CD14-positive monocyte (primary cell): ENCODE measurements around the gene TNIK. TPM values are rescaled to one million over a fixed set of nuclear protein-coding genes. Genes with fewer than 3 reads are reported as not detected.

Source experiments
- DNase-seq, 3 donors: peaks; one replicate each; pipeline ENCODE4 v3.0.0-alpha.2; 2011 to 2022
- H2AFZ ChIP-seq: 2 replicates; pipeline ENCODE4 v1.6.0; 2012; ENCODE audit warnings: mild to moderate bottlenecking, low read depth, low read length, inconsistent platforms; ENCODE audit not compliant: insufficient read depth, poor library complexity, severe bottlenecking
- H3K27ac ChIP-seq, 2 donors: 1 replicate in 1 of 2; 2 replicates in 1 of 2; pipeline ENCODE4 v1.5.1; 2012 to 2013; ENCODE audit warnings: low read length in 2 of 2, control low read depth in 1 of 2, inconsistent platforms in 1 of 2, low read depth in 1 of 2, mild to moderate bottlenecking in 1 of 2
- H3K27me3 ChIP-seq, 2 donors: one replicate each; pipeline versions ENCODE4 v1.6.0 to v1.6.1; 2011 to 2013; ENCODE audit warnings: low read length in 2 of 2; ENCODE audit not compliant: control insufficient read depth in 2 of 2, insufficient read depth in 2 of 2
- H3K36me3 ChIP-seq, 2 donors: replicated peaks in 1 of 2; 1 replicate in 1 of 2; 2 replicates in 1 of 2; pipeline versions ENCODE4 v1.5.1 to v1.6.1; 2012 to 2013; ENCODE audit warnings: low read length in 2 of 2, control low read depth in 1 of 2, inconsistent platforms in 1 of 2, mild to moderate bottlenecking in 1 of 2; ENCODE audit not compliant: insufficient read depth in 2 of 2, control insufficient read depth in 1 of 2
- H3K4me1 ChIP-seq, 2 donors: 1 replicate in 1 of 2; 2 replicates in 1 of 2; pipeline versions ENCODE4 v1.5.1 to v1.6.1; 2012 to 2013; ENCODE audit warnings: low read length in 2 of 2, control low read depth in 1 of 2, inconsistent platforms in 1 of 2, mild to moderate bottlenecking in 1 of 2, moderate library complexity in 1 of 2; ENCODE audit not compliant: insufficient read depth in 2 of 2, control insufficient read depth in 1 of 2
- H3K4me2 ChIP-seq: replicated peaks from 2 replicates; pipeline ENCODE3; 2012; ENCODE audit warnings: low read length, moderate library complexity, mild to moderate bottlenecking; ENCODE audit not compliant: poor library complexity, severe bottlenecking; ENCODE audit errors: extremely low read depth
- H3K4me3 ChIP-seq, 3 experiments: fragments of 200-600 bp in 1 of 3; sonication (generic) in 1 of 3; replicated peaks in 1 of 3; 1 replicate in 2 of 3; 2 replicates in 1 of 3; pipeline ENCODE4 v1.5.1; 2011 to 2013; ENCODE audit warnings: low read length in 3 of 3, mild to moderate bottlenecking in 3 of 3, control low read depth in 2 of 3, low read depth in 2 of 3, inconsistent platforms in 1 of 3, moderate library complexity in 1 of 3
- H3K79me2 ChIP-seq: 2 replicates; pipeline ENCODE4 v1.6.0; 2012; ENCODE audit warnings: mild to moderate bottlenecking, control low read depth, inconsistent platforms, low read length, moderate library complexity; ENCODE audit not compliant: insufficient read depth
- H3K9ac ChIP-seq: 2 replicates; pipeline ENCODE4 v1.6.0; 2017; ENCODE audit warnings: low read length, mild to moderate bottlenecking; ENCODE audit not compliant: insufficient read depth, poor library complexity, severe bottlenecking
- H3K9me3 ChIP-seq, 2 donors: replicated peaks in 1 of 2; 1 replicate in 1 of 2; 2 replicates in 1 of 2; pipeline versions ENCODE4 v1.5.1 to v1.6.1; 2012 to 2013; ENCODE audit warnings: low read length in 2 of 2, control low read depth in 1 of 2; ENCODE audit not compliant: control insufficient read depth in 1 of 2, insufficient read depth in 1 of 2
- H4K20me1 ChIP-seq: 2 replicates; pipeline ENCODE4 v1.6.0; 2012; ENCODE audit warnings: mild to moderate bottlenecking, low read length, control low read depth, moderate library complexity; ENCODE audit not compliant: insufficient read depth
- H3K27ac Mint-ChIP-seq, 7 donors: one replicate each; pipeline ENCODE4 v1.8.0; 2020; ENCODE audit warnings: mild to moderate bottlenecking in 7 of 7, mixed read lengths in 7 of 7, moderate library complexity in 6 of 7, inconsistent platforms in 2 of 7
- H3K27me3 Mint-ChIP-seq, 3 donors: one replicate each; pipeline ENCODE4 v1.8.0; 2021 to 2022; ENCODE audit warnings: low read depth in 3 of 3, mild to moderate bottlenecking in 3 of 3, mixed read lengths in 3 of 3, moderate library complexity in 3 of 3, inconsistent platforms in 1 of 3
- H3K36me3 Mint-ChIP-seq, 2 donors: one replicate each; pipeline ENCODE4 v1.8.0; 2020; ENCODE audit warnings: mixed read lengths in 2 of 2, inconsistent platforms in 1 of 2, mild to moderate bottlenecking in 1 of 2
- H3K4me1 Mint-ChIP-seq: one replicate; pipeline ENCODE4 v1.8.0; 2020; ENCODE audit warnings: mild to moderate bottlenecking, mixed read lengths
- H3K4me3 Mint-ChIP-seq, 2 donors: one replicate each; pipeline ENCODE4 v1.8.0; 2020; ENCODE audit warnings: mild to moderate bottlenecking in 2 of 2, mixed read lengths in 2 of 2, moderate library complexity in 1 of 2
- H3K9me3 Mint-ChIP-seq, 7 donors: one replicate each; pipeline ENCODE4 v1.8.0; 2020 to 2022; ENCODE audit warnings: mixed read lengths in 7 of 7, mild to moderate bottlenecking in 6 of 7, moderate library complexity in 6 of 7, inconsistent platforms in 2 of 7
- CTCF ChIP-seq: fragments of 200-600 bp; IDR thresholded peaks from one replicate; pipeline ENCODE4 v1.8.0; 2022; ENCODE audit warnings: antibody characterized with exemption, mild to moderate bottlenecking
- WGBS: methylation state at CpG from one replicate; pipeline ENCODE4 v1.1.5; 2013; ENCODE audit warnings: missing lambda C conversion rate; ENCODE audit not compliant: insufficient coverage; 5-methylcytosine and 5-hydroxymethylcytosine counted together
- intact Hi-C, 2 donors: fragments of 100-400 bp; cut with micrococcal nuclease; formaldehyde crosslinking; loops; one replicate each; pipeline versions ENCODE4 v1.15.0 to v1.15.1; 2023
- polyA plus RNA-seq, 3 donors: library from polyadenylated mRNA; depleted of rRNA in 1 of 3; unstranded in 2 of 3; stranded (reverse) in 1 of 3; fragments of 300-500 nt in 2 of 3; fragments of >200 nt in 1 of 3; fragmentation: Illumina TruSeq in 2 of 3; gene quantifications; 1 replicate in 2 of 3; 2 replicates in 1 of 3; pipeline ENCODE4 v1.2.3, GENCODE V29; 2012 to 2021

The TNIK gene
- polyA plus RNA-seq, 3 donors, result 0.36 to 1.8 (median 0.75) TPM

GRCh38 chr3:171181907-171182690 is 278.1 kb downstream of the TNIK start:
- Mint-ChIP-seq H3K27ac (no peak overlapping the region), H3K27me3 (no peaks in the 10 kb centered on the region), H3K4me3 (no peak overlapping the region), H3K4me1 (peaks cover 29% of the 10 kb centered on the region), H3K36me3 (no peaks in the 10 kb centered on the region), H3K9me3 (peaks cover 0 to 4% (median 2%) of the 10 kb centered on the region in 7 donors)
- no peak overlapping the region for H3K4me2 ChIP-seq
- H4K20me1 ChIP-seq, result no peaks in the 10 kb centered on the region
- DNase-seq, result no peak
- H3K4me3 ChIP-seq, result no peak overlapping the region
- H3K36me3 ChIP-seq, result no peaks in the 10 kb centered on the region
- H3K9me3 ChIP-seq, result no peaks in the 10 kb centered on the region
- TF ChIP-seq CTCF, result no peak
- no peaks in the 10 kb centered on the region for H3K27me3 ChIP-seq
- H2AFZ ChIP-seq, result no peak overlapping the region
- 100% methylated on average over 2 of the region's 4 CpGs for WGBS
- H3K4me1 ChIP-seq, result peaks cover 13 to 18% of the 10 kb centered on the region in 2 donors
- H3K27ac ChIP-seq, result no peak overlapping the region
- no peaks in the 10 kb centered on the region for H3K79me2 ChIP-seq
- intact Hi-C loops, result no loop called here
- H3K9ac ChIP-seq, result no peak overlapping the region

- H3K27ac Mint-ChIP-seq, result peak overlapping the region in 5 of 7 donors; percentile 19 to 81 (median 25)
Observed at GRCh38 chr3:171178714-171179113, 281.5 kb downstream of the TNIK start.

More at GRCh38 chr3:171178714-171179113, 281.5 kb downstream of the TNIK start:
- Histone ChIP-seq H3K36me3 (no peaks in the 10 kb centered on the region), H3K4me1 (peaks cover 20 to 33% of the 10 kb centered on the region in 2 donors), H3K9ac (no peak overlapping the region), H3K27ac (peak overlapping the region in 1 of 2 donors; percentile 18), H3K9me3 (no peaks in the 10 kb centered on the region), H3K4me3 (no peak overlapping the region), H3K79me2 (no peaks in the 10 kb centered on the region), H2AFZ (no peak overlapping the region), H3K27me3 (no peaks in the 10 kb centered on the region), H4K20me1 (no peaks in the 10 kb centered on the region), H3K4me2 (no peak overlapping the region)
- intact Hi-C loops, result no loop called here
- H3K9me3 Mint-ChIP-seq, result peaks cover 0 to 7% (median 2%) of the 10 kb centered on the region in 7 donors
- DNase-seq, result peak; percentile 4 to 39 (median 37)
- no peak for TF ChIP-seq CTCF
- peaks cover 0 to 2% (median 0%) of the 10 kb centered on the region in 3 donors for H3K27me3 Mint-ChIP-seq
- peaks cover 36% of the 10 kb centered on the region for H3K4me1 Mint-ChIP-seq
- no peaks in the 10 kb centered on the region for H3K36me3 Mint-ChIP-seq
- no peak overlapping the region for H3K4me3 Mint-ChIP-seq
